NCI-H2227 (cell line): Measurements from ENCODE around the gene TFCP2L1.
"Not testable (repeated sequence)": the region's sequence is repeated elsewhere in the genome, so short reads cannot be mapped to it uniquely, and the experiment has no call there.

Experiments used
- DNase-seq: peaks from one replicate; lab custom pipeline; 2025; ENCODE audit not compliant: unreplicated experiment; lab: John Stamatoyannopoulos, UW

Gene TFCP2L1

DNA sequence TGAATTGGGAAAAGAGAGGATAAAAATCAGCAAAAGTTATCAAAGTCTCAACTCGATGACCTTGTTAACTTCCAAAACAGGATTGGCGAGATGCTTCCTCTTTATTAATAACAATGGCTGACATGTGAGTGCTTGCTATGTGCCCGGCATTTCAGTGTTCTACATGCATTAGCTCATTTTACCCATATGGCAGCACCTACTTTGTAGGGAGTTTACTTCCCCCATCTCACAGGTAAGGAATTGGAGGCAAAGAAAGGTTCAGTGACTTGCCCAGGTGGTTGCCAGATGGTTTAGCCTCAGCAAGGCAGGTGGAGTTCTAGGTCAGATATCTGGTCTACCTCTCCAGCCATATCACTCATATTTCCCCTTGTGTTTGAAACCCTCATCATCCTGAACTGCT lies 12.4 kb downstream of the TFCP2L1 start:
- DNase-seq: no peak

DNA sequence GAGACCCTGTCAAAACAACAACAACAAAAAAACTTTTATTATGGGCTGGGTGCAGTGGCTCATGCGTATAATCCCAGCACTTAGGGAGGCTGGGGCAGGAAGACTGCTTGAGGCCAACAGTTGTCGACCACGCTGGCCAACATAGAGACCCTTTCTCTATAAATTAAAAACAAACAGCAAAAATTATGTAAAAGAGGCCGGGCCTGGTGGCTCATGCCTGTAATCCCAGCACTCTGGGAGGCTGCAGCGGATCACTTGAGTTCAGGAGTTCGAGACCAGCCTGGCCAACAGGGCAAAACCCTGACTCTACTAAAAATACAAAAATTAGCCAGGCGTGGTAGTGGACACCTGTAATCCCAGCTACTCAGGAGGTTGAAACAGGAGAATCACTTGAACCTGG lies 15.6 kb downstream of the TFCP2L1 start:
- not testable (repeated sequence) for DNase-seq

DNA sequence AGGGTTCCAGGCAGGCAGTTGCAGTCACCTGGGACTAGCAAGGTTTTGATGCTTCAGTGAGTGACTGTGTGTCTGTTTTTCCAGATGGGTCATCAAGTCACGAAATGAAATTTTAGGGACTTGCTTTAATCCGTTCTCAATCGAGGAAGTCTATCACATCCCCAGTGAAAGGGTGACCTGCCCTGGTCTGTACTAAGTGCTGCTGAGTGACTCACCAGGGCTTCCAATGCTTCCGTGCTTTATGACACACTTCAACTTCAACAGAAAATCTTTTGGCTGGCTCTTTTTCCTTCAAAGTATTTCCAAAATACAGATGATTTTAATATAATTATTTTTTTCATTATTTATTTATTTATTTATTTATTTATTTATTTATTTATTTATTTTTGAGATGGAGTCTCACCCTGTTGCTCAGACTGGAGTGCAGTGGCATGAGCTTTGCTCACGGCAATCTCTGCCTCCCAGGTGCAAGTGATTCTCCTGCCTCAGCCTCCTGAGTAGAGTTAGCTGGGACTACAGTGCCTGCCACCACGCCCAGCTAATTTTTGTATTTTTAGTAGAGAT lies 18.4 kb downstream of the TFCP2L1 start:
- no peak for DNase-seq

DNA sequence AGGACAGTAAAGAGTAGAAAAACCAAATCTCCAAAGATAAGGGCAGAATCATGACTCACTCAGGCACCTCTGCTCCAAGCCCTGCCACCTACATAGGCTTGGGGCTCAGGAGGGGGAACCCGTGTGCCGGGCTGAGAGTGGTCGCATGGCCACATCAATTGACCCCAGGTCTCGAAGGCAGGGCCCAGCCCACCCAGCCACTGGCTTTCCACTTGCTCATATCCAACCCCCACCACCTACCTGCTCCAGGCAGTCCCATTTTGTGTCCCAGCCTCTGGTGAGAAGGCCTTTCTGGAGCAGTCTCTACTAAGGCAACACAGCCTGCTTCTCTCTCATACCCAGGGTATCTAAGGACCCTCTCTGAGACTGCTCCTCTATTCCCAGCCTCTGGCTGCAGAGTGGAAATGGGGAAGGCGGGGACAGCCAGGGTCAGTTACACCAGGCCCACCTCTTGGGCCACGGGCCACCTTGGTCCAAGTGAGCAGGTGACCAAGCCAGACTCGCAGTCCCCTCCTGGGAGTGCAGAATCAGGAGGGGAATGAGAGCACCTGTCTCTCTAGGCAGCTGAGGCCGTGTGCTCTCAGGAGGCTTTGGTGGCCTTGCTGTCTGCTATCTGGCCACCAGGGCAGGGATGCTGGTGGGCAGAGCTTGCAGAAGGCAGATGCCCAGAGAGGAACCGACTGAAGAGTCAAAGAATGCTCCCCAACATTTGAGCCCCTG lies 20.8 kb downstream of the TFCP2L1 start:
- DNase-seq: no peak

DNA sequence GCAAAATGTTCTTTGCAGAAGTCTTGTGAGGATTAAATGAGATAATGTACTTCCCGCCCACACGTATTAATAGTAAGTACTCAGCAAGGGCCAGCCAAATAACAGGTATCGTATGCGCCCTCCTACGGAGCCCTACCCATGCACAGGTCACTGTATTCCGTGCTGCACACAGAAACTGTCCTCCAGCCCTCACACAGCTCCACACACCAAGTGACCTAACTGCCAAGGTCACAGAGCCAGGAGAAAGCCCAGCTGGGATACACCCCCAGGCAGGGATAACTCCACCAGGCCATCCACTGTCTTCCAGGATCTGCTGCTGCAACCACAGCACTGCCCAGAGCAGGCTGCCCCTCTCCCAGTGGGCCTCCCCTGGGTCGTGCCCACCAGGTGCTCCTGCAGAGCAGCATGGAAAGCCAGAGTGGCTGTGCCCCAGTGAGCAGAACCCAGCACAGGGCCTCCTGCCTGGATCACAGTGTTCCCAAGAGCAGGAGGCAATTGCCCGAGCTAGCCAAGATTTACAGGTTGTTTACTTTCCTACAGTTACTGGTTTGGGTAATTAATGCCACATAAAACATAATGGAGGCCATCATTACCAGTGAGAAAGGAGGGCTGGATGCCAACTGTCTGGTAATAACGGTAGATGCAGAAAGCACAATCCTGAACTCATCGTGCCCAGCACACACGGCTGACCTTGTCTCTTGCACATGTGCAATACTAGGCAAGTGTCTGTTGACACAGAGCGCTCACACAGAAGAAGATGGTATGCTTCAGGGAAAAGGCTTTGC lies 24.4 kb downstream of the TFCP2L1 start:
- peak; percentile 42 for DNase-seq

DNA sequence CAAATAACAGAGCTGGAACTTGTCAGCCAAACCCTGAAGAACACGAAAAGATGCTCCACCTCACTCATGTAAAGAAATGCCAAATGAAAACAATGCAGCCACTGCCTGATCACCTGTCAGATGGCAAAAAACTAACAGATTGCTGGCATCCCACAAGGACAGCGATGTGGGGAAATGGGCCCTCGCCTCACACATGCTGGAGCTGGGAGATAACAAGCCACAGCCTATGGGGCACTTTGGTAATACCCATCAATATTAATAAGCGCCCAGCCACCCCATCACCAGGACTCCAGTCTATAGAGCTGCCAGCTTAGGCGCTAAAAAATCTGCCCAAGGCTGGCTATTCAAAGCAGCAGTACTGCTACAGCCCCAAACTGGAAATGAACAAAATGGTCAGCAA lies 27.0 kb downstream of the TFCP2L1 start:
- DNase-seq: no peak

DNA sequence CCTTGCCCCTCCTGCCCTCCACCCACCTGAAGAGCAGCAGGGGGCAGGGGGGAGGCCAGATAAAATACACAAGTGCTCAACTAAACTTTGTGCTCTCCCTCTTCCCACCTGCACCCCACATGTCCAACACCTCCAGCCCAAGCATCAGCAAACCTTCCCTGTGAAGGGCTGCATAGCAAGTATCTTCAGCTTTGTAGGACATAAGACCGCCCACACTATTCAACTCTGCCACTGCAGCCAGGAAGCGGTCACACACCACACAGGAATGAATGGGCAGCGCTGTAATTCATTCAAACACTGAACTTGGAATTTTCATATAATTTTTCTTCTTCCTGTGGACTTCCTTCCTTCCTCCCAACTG lies 27.5 kb downstream of the TFCP2L1 start:
- no peak for DNase-seq

DNA sequence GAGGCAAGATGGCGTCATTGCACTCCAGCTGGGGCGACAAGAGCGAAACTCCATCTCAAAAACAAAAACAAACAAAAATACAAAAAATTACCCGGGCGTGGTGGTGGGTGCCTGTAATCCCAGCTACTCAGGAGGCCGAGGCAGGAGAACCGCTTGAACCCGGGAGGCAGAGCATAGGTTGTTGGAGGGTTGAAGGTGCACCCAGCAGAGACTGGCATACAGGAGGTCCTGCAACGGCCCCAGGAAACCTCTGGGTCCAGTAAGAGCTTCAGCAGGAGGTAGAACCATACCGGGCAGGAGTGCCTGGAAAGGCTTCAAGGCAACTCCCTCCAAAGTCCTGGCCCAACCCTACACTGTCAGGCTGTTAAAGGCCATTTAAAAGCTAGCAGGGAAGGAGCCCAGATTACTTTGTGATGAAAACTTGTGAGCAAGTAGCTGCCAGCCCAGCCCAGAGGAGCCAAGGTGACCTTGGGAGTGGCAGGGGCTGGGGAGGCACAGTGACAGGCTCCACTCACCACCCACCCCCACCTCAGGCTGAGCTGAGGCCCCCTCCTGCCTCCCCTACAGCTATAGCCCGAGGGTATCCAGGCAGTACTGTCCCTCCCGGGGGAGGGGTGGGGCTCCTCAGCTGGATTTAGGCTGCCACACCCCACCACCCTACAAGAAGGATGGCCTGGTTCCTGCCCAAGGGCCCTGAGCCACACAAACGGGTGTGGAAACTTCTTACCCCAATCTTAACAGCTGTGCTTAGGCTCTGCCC lies 28.1 kb downstream of the TFCP2L1 start:
- no peak for DNase-seq

DNA sequence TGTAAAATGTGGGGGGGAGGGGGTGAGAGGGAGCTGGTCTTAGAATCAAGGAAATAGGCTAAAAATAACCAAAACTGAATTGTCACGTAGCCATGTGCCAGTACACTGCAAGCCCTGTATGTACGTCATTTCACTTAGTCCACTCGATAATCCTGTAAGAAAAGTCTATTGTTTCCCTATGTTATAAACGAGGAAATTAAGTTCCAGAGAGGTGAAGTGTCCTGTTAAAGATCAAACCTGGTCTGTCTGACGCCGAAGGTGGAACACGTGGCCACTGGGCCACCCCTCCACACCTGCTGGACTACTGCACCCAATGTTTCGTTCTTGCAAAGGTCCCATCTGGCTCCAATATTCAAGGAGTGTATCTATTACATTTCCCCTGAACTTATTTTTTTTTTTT lies 29.6 kb downstream of the TFCP2L1 start:
- DNase-seq: no peak

DNA sequence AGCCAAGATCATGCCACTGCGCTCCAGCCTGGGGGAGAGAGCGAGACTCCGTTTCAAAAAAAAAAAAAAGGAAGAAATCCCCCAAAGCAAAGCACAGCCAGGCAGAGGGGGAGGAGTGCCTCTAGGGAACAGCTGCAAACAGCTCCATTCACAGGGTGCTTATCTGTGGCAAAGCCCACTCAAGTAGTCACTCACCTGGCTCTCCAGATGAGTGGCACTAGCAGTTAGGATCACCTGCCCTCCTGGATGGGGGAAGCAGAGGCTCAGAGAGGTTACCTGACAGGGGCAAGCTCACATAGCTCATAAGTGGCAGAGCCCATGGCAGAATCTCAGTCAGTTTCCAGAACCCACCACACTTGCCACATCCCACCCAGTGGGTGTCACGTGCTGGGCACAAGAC lies 30.3 kb downstream of the TFCP2L1 start:
- no peak for DNase-seq

DNA sequence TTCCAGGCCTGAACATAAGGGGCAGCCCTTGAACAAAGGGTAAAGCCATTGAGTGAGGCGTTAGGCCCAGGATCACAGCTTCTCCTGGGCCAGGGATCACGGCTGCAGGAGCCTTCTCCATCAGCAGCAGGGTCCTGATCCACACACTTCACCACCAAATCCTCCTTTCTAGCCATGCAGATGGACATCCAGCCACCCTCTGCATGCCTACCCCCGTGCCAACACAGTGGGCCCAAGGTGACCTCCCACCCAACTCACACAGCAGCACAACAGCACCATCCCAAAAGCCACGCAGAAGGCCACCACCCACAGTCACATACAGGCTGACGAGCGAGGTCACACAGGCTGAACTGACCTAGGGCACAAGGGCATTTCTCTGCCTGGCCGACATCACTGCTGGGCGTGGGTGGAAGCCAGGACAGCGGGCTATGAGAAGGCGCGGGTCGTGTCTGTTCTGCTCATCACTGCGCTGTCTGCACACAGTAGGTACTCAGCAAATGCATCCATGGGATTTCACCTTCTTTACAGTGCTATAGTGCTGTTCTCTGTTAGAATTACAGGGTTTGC lies 31.2 kb downstream of the TFCP2L1 start:
- no peak for DNase-seq

DNA sequence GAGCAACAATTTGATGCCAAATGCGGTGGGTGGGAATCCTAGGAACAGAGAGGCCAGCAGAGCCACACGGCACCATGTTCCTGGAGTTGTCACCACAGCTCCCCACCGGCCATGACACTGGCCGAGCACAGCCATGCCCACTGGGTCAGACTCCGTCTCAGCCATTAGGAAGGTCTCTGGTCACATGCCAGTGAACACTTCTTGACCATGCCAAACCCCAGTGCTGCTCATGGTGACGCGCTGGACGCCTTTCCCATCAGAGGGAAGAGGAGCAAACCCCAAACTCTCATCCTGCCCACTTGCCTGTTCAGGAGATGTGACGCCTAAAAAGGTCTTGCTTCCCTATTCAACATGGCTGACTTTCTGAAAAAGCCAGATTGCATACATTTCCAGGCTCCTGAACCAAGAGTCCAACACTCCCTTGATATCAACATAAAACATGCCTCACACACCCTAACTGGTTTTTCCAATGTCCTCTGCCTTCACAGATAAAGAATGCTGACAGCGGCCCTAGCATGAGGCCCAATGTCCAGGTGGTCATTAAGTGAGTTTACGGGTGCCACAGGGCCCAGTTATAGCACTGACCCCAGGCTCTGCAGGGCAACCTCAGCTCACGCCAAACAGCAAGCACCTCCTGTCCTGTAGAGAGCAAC lies 31.9 kb downstream of the TFCP2L1 start:
- DNase-seq: no peak

DNA sequence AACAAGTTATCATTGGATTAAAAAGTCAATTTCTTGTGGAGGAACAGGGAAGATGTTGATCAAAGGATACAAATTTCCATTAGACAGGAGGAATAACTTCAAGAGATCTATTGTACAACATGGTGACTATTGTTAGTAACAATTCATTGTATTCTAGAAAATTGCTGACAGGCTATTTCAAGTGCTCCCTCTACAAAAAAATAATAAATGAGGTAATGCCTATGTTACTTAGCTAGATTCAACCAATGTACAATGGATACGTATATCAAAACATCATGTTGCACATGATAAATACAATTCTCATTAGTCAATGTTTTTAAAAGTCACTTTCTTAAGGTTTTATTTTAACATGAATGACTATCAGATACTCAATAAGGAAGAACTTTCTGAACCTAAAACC lies 33.5 kb downstream of the TFCP2L1 start:
- DNase-seq: no peak

DNA sequence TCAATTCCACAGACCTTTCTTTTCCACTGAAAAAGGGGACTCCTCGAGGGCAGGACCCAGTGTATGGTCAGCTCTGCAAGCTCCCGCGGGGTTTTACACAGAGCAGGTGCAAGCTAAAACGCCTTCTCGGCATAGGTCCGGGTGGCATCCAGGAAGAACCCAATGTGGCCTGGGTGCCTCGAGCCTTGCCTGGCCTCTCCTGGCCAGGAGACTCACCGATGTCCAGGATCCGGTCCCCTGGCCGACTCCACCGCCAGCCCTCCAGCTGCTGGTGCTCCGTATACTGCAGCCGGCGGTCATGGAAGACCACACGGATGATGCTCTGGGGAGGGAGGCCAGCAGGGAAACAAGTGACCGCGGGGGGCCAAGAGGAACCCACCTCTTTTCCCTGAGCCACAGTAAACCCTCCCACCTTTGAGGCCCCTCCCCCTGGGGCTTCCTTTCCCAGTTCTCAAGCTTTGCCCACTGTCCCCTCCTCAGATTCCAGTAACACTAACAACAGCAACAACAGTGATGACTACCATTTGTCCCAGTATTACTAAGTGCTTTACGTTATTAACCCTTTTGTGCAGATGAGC lies 36.1 kb downstream of the TFCP2L1 start:
- no peak for DNase-seq

DNA sequence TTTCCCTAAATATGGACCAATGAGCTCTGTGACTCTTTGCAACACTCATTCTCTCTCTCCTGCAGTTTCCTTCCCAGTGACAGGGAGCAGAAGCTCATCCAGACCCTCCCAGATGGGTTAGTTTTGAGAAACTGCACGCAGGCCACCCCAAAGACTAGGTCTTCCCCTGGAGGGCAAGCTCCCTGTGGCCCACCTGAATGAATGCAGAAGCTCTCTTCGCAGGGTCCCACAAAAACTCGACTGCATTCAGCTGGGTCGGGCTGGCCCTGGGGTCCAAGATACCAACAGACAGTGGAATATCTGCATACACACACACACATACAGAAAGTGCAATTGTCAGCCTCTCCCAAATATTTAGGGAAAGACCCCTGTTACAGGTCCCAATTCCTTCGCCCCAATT lies 37.0 kb downstream of the TFCP2L1 start:
- no peak for DNase-seq

DNA sequence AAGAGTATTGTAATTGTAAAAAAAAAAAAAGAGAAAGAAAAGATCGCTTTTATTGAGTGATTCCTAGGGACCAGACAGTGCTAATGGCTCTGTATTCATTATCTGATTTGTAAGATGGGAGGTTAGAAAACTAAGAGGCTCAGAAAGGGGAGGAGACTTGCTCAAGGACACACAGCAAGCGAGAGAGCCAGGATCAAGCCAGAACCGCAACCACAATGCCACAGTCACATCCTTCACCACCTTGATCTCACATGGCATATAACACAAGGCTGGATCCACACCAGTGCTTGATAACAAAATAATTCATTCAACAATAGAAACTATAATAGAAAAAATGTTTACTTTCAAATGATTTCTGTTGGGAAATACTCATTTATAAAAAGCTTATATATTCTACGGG lies 37.5 kb downstream of the TFCP2L1 start:
- DNase-seq: no peak

DNA sequence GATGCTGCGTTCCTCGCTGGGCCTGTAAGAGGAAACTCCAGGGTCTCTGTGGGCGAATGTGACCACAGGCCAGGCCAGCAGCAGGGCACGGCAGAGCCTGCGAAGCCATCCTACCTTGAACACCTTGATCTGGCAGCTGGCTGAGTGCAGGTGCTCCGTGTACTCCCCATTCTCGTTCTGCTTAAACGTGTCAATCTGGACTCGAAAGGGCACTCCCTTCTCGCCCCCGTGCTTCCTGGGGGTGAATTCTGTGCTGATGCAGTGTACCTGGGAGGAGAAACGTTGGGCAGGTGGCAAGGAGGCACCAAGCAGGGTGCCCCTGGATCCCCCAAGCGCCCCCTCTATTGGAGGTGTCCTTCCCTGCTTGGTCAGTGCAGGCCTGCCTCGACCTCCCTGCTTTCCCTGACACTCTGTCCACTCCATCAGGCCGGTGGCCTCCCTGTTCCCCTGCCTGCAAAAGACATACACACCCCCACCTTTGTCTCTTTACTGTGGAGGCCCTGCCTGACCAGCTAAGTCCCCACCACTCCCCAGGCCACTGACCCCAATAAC lies 38.2 kb downstream of the TFCP2L1 start:
- no peak for DNase-seq

DNA sequence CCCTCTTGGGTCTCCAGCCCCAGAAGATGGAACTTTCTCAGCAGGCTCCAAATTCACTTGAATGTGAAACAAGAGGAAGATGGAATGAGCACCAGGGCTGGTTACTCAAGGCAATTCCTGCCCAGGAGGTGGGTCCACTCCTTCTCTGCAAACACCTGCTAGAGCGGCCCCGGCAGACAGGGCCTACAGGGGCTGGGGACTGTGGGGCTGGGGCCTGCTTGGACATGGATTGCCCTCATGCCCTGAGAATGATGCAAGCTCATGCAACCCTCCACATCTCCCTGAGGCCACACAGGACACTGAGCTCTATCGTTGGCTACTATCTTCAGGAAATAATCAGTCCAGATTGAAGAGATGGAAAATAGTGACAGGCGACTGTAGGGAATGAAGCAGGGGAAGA lies 39.1 kb downstream of the TFCP2L1 start:
- DNase-seq: no peak

DNA sequence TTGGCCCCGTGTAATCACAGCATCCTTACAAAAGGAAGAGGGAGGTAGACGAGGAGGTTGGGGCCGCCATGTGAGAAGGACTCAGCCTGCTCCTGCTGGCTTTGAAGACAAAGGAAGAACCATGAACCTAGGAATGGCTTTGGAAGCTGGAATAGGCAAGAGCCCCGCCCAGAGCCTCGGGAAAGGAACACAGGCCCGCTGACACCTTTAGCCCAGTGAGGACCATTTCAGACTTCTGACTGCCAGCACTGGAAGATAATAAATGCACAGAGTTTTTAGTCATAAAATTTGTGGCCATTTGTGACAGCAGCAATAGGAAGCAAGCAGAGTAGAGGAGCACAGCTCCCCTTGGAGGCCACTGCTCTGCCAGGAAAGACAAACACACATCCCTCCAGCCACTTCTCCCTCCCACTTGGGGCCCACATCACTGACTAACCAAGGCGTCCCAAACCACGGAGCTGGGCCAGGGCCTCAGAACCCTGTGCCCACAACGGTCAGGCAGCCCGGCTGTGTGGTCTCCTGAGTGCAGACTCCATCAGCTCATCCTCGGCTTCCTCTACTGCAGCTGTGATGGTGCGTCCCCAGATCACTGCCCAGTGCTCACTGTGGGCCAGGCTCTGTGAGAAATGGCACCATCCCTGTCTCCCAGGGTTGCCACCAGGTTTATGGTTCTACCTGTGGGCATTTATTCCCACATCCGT lies 39.7 kb downstream of the TFCP2L1 start:
- no peak for DNase-seq

DNA sequence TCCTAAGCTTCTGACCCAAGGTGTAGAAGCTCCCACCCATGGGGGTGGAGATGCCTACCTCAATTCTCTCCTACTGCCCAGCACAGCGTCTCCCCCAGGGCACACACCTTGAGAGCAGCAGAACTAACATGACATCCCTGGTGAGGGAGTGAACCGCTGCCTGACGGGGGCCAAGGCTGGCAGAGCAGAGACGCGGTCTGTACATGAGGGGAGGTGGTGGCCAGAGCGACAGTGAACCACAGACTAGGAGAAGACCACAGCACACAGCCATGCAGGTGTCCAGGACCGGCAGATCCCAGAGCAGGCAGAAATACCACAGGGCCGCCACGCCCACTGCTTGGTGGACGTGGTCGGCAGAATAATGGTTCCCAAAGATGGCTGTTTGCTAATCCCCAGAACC lies 40.4 kb downstream of the TFCP2L1 start:
- no peak for DNase-seq
